Transverse colon (tissue), 3 donors: ENCODE measurements around the gene RAB8B.

ENCODE experiments used
- POLR2A ChIP-seq: fragments of 450-650 bp; IDR thresholded peaks from one replicate; pipeline ENCODE4 v1.6.1; 2016; ENCODE audit warnings: antibody characterized with exemption, mild to moderate bottlenecking, moderate library complexity
- TF ChIP-seq, protein P1 (sequence below), 5 experiments: fragments of 200-600 bp in 3 of 5; fragments of 450-650 bp in 2 of 5; sonication (generic) in 3 of 5; IDR thresholded peaks; 1 replicate in 2 of 5; 2 replicates in 3 of 5; pipeline ENCODE4 v1.5.1; 2016 to 2017; ENCODE audit warnings: antibody characterized with exemption in 5 of 5, inconsistent platforms in 3 of 5, mild to moderate bottlenecking in 2 of 5, moderate library complexity in 1 of 5

DNA sequence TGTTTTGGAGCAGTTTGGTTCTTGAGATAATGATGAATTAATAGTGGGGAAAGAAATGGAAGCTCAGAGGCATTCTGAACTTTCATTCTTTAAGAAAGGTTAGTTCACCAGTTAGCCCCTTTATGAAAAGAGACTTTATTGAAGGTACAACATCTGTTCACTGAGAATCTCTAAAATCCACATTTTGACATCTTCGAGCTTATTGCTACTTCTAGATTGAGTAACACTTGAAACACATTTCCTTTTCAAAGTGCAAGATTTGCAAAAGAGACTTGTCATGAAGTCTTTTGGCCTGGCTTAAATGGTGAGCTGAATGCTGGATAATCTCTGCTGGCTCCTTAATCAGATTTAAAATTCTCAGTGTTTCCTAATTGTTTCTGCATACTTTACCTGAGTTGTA lies 42.3 kb downstream of the RAB8B start:
- TF ChIP-seq, protein P1, sequence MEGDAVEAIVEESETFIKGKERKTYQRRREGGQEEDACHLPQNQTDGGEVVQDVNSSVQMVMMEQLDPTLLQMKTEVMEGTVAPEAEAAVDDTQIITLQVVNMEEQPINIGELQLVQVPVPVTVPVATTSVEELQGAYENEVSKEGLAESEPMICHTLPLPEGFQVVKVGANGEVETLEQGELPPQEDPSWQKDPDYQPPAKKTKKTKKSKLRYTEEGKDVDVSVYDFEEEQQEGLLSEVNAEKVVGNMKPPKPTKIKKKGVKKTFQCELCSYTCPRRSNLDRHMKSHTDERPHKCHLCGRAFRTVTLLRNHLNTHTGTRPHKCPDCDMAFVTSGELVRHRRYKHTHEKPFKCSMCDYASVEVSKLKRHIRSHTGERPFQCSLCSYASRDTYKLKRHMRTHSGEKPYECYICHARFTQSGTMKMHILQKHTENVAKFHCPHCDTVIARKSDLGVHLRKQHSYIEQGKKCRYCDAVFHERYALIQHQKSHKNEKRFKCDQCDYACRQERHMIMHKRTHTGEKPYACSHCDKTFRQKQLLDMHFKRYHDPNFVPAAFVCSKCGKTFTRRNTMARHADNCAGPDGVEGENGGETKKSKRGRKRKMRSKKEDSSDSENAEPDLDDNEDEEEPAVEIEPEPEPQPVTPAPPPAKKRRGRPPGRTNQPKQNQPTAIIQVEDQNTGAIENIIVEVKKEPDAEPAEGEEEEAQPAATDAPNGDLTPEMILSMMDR (IDR thresholded peaks at IDR 0.05) = no peak
- no peak for TF ChIP-seq POLR2A
